PC-9 (cell line): ENCODE data around the gene FAM117A.

Source experiments
- EZH2 ChIP-seq: fragments of 200-600 bp; sonication (generic); IDR thresholded peaks from 2 replicates; pipeline ENCODE4 v1.8.0; 2017; ENCODE audit warnings: antibody characterized with exemption, low read depth
- TF ChIP-seq, protein P1 (sequence below): fragments of 200-600 bp; sonication (generic); conservative IDR thresholded peaks from 2 replicates; pipeline ENCODE4 v1.6.1; 2017; ENCODE audit warnings: mixed run types, antibody characterized with exemption, mild to moderate bottlenecking, moderate library complexity

DNA sequence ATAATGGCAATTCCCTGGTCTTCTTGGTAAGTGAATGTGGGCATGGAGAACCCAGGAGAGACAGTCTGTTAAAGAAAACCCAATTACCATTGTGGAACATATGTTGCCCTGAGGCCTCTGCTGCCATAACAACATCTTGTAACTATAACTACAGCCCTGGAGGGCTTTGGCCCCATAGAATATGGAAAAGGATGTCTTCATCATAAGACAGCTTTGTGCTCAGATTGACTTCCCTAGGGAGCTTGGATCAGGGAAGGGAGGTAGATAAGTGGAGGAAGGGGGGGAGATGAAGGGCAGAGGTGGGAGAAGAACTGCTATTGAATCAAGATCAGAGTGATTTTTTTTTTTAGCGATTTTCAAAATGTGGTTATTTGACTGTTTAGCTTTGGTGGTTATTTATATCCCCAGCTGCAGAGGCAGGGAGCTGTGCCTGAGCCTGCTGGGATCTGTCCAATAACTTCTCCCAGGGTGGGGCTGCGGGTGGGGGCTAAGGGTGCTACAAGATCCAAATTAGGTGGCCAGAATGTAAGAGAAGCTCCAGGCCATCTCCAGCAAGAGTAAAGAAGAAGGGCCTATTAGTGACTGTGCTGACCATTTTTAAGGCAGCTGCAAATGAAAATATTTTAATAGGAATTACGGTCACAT is 19.3 kb upstream of the FAM117A start:
- TF ChIP-seq, protein P1, sequence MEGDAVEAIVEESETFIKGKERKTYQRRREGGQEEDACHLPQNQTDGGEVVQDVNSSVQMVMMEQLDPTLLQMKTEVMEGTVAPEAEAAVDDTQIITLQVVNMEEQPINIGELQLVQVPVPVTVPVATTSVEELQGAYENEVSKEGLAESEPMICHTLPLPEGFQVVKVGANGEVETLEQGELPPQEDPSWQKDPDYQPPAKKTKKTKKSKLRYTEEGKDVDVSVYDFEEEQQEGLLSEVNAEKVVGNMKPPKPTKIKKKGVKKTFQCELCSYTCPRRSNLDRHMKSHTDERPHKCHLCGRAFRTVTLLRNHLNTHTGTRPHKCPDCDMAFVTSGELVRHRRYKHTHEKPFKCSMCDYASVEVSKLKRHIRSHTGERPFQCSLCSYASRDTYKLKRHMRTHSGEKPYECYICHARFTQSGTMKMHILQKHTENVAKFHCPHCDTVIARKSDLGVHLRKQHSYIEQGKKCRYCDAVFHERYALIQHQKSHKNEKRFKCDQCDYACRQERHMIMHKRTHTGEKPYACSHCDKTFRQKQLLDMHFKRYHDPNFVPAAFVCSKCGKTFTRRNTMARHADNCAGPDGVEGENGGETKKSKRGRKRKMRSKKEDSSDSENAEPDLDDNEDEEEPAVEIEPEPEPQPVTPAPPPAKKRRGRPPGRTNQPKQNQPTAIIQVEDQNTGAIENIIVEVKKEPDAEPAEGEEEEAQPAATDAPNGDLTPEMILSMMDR: no peak
- no peak for TF ChIP-seq EZH2
